ENCODE results near the gene TBC1D7. TPM values are rescaled to one million over a fixed set of nuclear protein-coding genes. Genes with fewer than 3 reads are reported as not detected.

Gene TBC1D7
- polyA plus RNA-seq, 2 of the 4 experiments (the other 2 are of a cell fraction): 34.6 to 55.9 TPM

DNA sequence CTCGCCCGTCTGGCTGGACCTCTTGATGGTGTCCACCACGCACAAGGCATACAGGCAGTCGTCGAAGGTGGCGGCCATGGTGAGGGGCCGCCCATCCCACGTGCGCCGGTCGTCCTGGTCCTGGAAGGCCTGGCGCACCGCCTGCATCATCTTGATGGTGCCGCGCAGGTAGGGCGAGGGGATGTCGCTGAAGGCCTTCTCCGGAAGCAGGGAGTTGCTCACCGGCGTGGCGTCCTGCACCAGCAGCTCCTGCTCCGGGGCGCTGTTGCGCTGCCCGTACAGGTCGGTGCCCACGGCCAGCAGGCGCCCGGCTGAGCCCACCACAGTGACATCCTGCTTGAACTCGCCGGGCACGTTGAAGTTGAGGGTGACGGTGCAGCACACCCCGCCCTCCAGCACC, 36.5 kb upstream of the TBC1D7 start (continued):
- no peak for TF ChIP-seq RNF2 (IDR thresholded peaks at IDR 0.05; ENCODE audit: borderline replicate concordance, low read depth)
- no peak for TF ChIP-seq ZC3H11A (IDR thresholded peaks at IDR 0.05)
- no peak for TF ChIP-seq CHD4 (IDR thresholded peaks at IDR 0.05; ENCODE audit: borderline replicate concordance)
- no peak for TF ChIP-seq PHF8 (IDR thresholded peaks at IDR 0.05; ENCODE audit: borderline replicate concordance, low read depth)
- no peak for TF ChIP-seq ZFP36 (IDR thresholded peaks at IDR 0.05; ENCODE audit: borderline replicate concordance, partially characterized antibody)
- no peak for TF ChIP-seq MAZ (IDR thresholded peaks at IDR 0.05; ENCODE audit: borderline replicate concordance, low read depth, low read length)
- TF ChIP-seq, protein P1, sequence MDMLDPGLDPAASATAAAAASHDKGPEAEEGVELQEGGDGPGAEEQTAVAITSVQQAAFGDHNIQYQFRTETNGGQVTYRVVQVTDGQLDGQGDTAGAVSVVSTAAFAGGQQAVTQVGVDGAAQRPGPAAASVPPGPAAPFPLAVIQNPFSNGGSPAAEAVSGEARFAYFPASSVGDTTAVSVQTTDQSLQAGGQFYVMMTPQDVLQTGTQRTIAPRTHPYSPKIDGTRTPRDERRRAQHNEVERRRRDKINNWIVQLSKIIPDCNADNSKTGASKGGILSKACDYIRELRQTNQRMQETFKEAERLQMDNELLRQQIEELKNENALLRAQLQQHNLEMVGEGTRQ (IDR thresholded peaks at IDR 0.05): no peak
- TF ChIP-seq NPAS2 (CRISPR knock-in tag; IDR thresholded peaks at IDR 0.05; ENCODE audit: borderline replicate concordance): no peak
- no peak for TF ChIP-seq MAFK (IDR thresholded peaks at IDR 0.05; ENCODE audit: partially characterized antibody)
- TF ChIP-seq, protein P2, sequence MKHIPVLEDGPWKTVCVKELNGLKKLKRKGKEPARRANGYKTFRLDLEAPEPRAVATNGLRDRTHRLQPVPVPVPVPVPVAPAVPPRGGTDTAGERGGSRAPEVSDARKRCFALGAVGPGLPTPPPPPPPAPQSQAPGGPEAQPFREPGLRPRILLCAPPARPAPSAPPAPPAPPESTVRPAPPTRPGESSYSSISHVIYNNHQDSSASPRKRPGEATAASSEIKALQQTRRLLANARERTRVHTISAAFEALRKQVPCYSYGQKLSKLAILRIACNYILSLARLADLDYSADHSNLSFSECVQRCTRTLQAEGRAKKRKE (CRISPR knock-in tag; IDR thresholded peaks at IDR 0.05; ENCODE audit: low read depth): no peak

DNA sequence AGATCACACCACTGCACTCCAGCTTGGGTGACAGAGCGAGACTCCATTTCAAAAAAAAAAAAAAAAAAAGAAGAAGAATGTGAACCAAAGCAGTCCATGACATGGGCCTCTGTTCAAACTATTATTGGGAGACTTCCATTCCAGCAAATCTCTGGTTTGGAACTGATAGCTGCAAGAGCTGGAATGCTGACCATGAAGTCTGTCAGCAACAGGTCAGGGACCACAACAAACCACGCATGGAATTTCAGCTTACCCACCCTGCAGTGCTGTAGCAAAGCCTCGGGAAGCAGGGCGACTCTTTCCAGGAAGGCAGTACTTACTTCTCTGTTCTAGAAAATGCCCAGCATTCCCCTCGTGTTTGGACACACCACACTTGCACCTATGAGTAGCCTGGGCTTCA, 34.1 kb upstream of the TBC1D7 start:
- Histone ChIP-seq H3K4me3 (no peak overlapping the region), H3K9me3 (no peaks in the 10 kb centered on the region), H3K4me2 (no peak overlapping the region), H3K4me1 (no peaks in the 10 kb centered on the region), H3K27ac (no peak overlapping the region)
- WGBS (ENCODE audit: missing lambda C conversion rate): 72% methylated on average over 3 of the region's 5 CpGs
- FAIRE-seq (no peak), DNase-seq (ENCODE audit: low read depth in 1 of 2, low spot score in 1 of 2) (no peak), ATAC-seq (no peak)
- POLR2A ChIA-PET: no interaction called here
- CTCF ChIA-PET: interaction anchor here (0.6 to 2.6 kb wide), 2 partner anchors 213 to 478 kb away, joined by 3 to 7 read pairs; partner anchors contain the start of gene SIRT5
- TF ChIP-seq SREBF2 (IDR thresholded peaks at IDR 0.05) (no peak), POLR2AphosphoS2 (conservative IDR thresholded peaks at IDR 0.05; ENCODE audit: low read length) (no peak), CHD2 (IDR thresholded peaks at IDR 0.05; ENCODE audit: low read length, partially characterized antibody) (no peak), NPAS2 (CRISPR knock-in tag; IDR thresholded peaks at IDR 0.05; ENCODE audit: borderline replicate concordance) (no peak), ZFP36 (IDR thresholded peaks at IDR 0.05; ENCODE audit: borderline replicate concordance, partially characterized antibody) (no peak), MYC (IDR thresholded peaks at IDR 0.05; ENCODE audit: borderline replicate concordance, low read length) (no peak), MAFK (IDR thresholded peaks at IDR 0.05; ENCODE audit: partially characterized antibody) (no peak)
- TF ChIP-seq, protein P3, sequence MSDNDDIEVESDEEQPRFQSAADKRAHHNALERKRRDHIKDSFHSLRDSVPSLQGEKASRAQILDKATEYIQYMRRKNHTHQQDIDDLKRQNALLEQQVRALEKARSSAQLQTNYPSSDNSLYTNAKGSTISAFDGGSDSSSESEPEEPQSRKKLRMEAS (IDR thresholded peaks at IDR 0.05): no peak

DNA sequence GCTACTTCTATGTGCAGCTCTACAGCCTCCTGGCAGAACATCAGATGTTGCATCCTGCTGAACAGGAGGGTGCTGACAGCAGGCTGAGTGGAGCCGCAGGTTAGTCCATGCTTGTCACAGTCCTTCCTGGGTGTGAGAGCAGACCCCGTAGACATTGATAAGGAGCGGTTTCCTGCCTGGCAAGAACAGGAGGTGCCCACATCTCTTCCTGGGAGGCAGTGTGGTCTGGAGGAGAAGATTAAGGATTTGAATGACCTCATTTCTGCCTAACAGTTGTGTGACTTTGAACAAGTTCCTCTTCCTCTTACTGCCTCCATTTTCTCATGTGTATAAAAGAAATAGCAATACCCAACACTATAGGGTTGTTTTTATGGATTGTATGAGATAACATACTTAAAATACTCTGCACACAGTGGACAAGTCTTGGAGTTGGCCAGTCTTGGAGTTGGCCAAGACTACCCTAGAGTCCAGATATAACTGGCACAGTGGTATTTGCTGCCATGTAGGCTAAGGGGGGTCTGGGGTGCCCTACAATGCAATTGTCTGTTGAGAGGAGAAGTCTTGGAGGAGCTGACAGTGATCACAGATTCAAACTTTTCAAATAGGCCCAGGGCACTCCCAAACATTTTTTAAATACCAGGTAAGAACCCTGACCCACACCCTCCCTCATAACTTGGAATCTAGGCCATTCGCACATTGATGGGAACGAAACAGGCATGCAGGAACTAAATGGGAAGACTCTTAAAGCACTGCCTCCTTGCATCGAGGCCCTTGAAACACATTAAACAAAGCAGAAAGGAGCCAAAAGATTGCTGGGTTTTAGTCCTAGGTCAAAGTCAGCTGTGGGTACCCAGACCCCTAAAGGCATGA, 32.6 kb upstream of the TBC1D7 start:
- DNase-seq (ENCODE audit: low read depth in 1 of 2, low spot score in 1 of 2) (no peak), ATAC-seq (no peak), FAIRE-seq (no peak)
- Histone ChIP-seq H3K4me1 (peaks cover 1% of the 10 kb centered on the region; the same call in 1 of the 3 replicates), H3K27ac (no peak overlapping the region), H3K4me3 (no peak overlapping the region), H3K9me3 (no peaks in the 10 kb centered on the region), H3K4me2 (no peak overlapping the region)
- ChIA-PET CTCF (interaction anchor here (0.9 to 2.6 kb wide), 3 partner anchors 26 to 214 kb away, joined by 3 to 7 read pairs (median 5); partner anchors contain the start of gene SIRT5), POLR2A (no interaction called here)
- no peak for TF ChIP-seq MAZ (IDR thresholded peaks at IDR 0.05; ENCODE audit: borderline replicate concordance, low read depth, low read length)
- TF ChIP-seq CBX2 (IDR thresholded peaks at IDR 0.05; ENCODE audit: borderline replicate concordance, low read depth): no peak
- no peak for TF ChIP-seq ZSCAN20 (CRISPR knock-in tag; IDR thresholded peaks at IDR 0.05)
- no peak for TF ChIP-seq KDM5A (IDR thresholded peaks at IDR 0.05)
- no peak for TF ChIP-seq MYC (IDR thresholded peaks at IDR 0.05; ENCODE audit: borderline replicate concordance, low read length)
- TF ChIP-seq TFCP2L1 (CRISPR knock-in tag; IDR thresholded peaks at IDR 0.05): no peak
- TF ChIP-seq, protein P1 (IDR thresholded peaks at IDR 0.05): no peak
- TF ChIP-seq, protein P4, sequence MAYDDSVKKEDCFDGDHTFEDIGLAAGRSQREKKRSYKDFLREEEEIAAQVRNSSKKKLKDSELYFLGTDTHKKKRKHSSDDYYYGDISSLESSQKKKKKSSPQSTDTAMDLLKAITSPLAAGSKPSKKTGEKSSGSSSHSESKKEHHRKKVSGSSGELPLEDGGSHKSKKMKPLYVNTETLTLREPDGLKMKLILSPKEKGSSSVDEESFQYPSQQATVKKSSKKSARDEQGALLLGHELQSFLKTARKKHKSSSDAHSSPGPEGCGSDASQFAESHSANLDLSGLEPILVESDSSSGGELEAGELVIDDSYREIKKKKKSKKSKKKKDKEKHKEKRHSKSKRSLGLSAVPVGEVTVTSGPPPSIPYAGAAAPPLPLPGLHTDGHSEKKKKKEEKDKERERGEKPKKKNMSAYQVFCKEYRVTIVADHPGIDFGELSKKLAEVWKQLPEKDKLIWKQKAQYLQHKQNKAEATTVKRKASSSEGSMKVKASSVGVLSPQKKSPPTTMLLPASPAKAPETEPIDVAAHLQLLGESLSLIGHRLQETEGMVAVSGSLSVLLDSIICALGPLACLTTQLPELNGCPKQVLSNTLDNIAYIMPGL (CRISPR knock-in tag; IDR thresholded peaks at IDR 0.05; ENCODE audit: borderline replicate concordance): no peak
- no peak for TF ChIP-seq RFX5 (IDR thresholded peaks at IDR 0.05)
- TF ChIP-seq RAD21 (conservative IDR thresholded peaks at IDR 0.05 in 1 of 2, IDR thresholded peaks at IDR 0.05 in 1 of 2): no peak
- no peak for TF ChIP-seq ZNF302 (CRISPR knock-in tag; IDR thresholded peaks at IDR 0.05)
- TF ChIP-seq, protein P3 (IDR thresholded peaks at IDR 0.05): no peak
- 90% methylated on average over 6 of the region's 6 CpGs for WGBS (ENCODE audit: missing lambda C conversion rate)

Data from A549 (cell line).